ENCODE results near the gene UBE2D3. TPM values are rescaled to one million over a fixed set of nuclear protein-coding genes. Genes with fewer than 3 reads are reported as not detected.
"Not testable (repeated sequence)": the region's sequence is repeated elsewhere in the genome, so short reads cannot be mapped to it uniquely, and the experiment has no call there.

Gene UBE2D3
- total RNA-seq, 1 donor from 2014 or later = 312 TPM

GRCh38 chr4:102823897-102824296 lies 3.5 kb downstream of the UBE2D3 start:
- DNase-seq (ENCODE audit: low read depth, low spot score) = no peak
- Mint-ChIP-seq H3K27ac (ENCODE audit: unreplicated experiment) (no peak overlapping the region), H3K4me3 (no peak overlapping the region), H3K27me3 (ENCODE audit: low read depth) (no peaks in the 10 kb centered on the region), H3K4me1 (peaks cover 40% of the 10 kb centered on the region), H3K9me3 (no peaks in the 10 kb centered on the region), H3K36me3 (ENCODE audit: low read depth) (peaks cover 7% of the 10 kb centered on the region)
- TF ChIP-seq CTCF (conservative IDR thresholded peaks at IDR 0.05) = no peak

- Mint-ChIP-seq H3K9me3 (no peaks in the 10 kb centered on the region), H3K27ac (ENCODE audit: unreplicated experiment) (no peak overlapping the region), H3K36me3 (ENCODE audit: low read depth) (peaks cover 7% of the 10 kb centered on the region), H3K4me1 (peaks cover 39% of the 10 kb centered on the region), H3K4me3 (no peak overlapping the region), H3K27me3 (ENCODE audit: low read depth) (no peaks in the 10 kb centered on the region)
- TF ChIP-seq CTCF (conservative IDR thresholded peaks at IDR 0.05) = no peak
- DNase-seq (ENCODE audit: low read depth, low spot score) = no peak
These were observed 3.9 kb downstream of the UBE2D3 start for GRCh38 chr4:102823464-102823863.

- Mint-ChIP-seq H3K9me3 (no peaks in the 10 kb centered on the region), H3K36me3 (ENCODE audit: low read depth) (peaks cover 12% of the 10 kb centered on the region), H3K27ac (ENCODE audit: unreplicated experiment) (no peak overlapping the region), H3K4me1 (peaks cover 56% of the 10 kb centered on the region), H3K27me3 (ENCODE audit: low read depth) (no peaks in the 10 kb centered on the region), H3K4me3 (peak overlapping the region; percentile 1)
- no peak for TF ChIP-seq CTCF (conservative IDR thresholded peaks at IDR 0.05)
- DNase-seq (ENCODE audit: low read depth, low spot score) = no peak
These were observed 7.6 kb downstream of the UBE2D3 start for GRCh38 chr4:102819588-102820365.

GRCh38 chr4:102819100-102819499 lies 8.3 kb downstream of the UBE2D3 start:
- Mint-ChIP-seq H3K4me3 (peak overlapping the region; percentile 38), H3K4me1 (peaks cover 59% of the 10 kb centered on the region), H3K36me3 (ENCODE audit: low read depth) (peaks cover 12% of the 10 kb centered on the region)
- H3K27ac Mint-ChIP-seq (ENCODE audit: unreplicated experiment); H3K9me3 Mint-ChIP-seq; DNase-seq (ENCODE audit: low read depth, low spot score); H3K27me3 Mint-ChIP-seq (ENCODE audit: low read depth): not testable (repeated sequence)

- no peak for DNase-seq (ENCODE audit: low read depth, low spot score)
- H3K4me1 Mint-ChIP-seq = peaks cover 66% of the 10 kb centered on the region
- H3K4me3 Mint-ChIP-seq = no peak overlapping the region
- peaks cover 11% of the 10 kb centered on the region for H3K36me3 Mint-ChIP-seq (ENCODE audit: low read depth)
- no peaks in the 10 kb centered on the region for H3K9me3 Mint-ChIP-seq
- no peak overlapping the region for H3K27ac Mint-ChIP-seq (ENCODE audit: unreplicated experiment)
- no peak for TF ChIP-seq CTCF (conservative IDR thresholded peaks at IDR 0.05)
- H3K27me3 Mint-ChIP-seq (ENCODE audit: low read depth) = no peaks in the 10 kb centered on the region
These were observed 9.6 kb downstream of the UBE2D3 start for GRCh38 chr4:102817613-102818268.

GRCh38 chr4:102817021-102817605 lies 10.2 kb downstream of the UBE2D3 start:
- H3K27me3 Mint-ChIP-seq (ENCODE audit: low read depth) = no peaks in the 10 kb centered on the region
- peaks cover 11% of the 10 kb centered on the region for H3K36me3 Mint-ChIP-seq (ENCODE audit: low read depth)
- no peak for TF ChIP-seq CTCF (conservative IDR thresholded peaks at IDR 0.05)
- no peaks in the 10 kb centered on the region for H3K9me3 Mint-ChIP-seq
- no peak overlapping the region for H3K4me3 Mint-ChIP-seq
- H3K4me1 Mint-ChIP-seq = peaks cover 66% of the 10 kb centered on the region
- no peak overlapping the region for H3K27ac Mint-ChIP-seq (ENCODE audit: unreplicated experiment)
- no peak for DNase-seq (ENCODE audit: low read depth, low spot score)

All from neural crest cell (in vitro differentiated cells).